ENCODE data around the gene DOK6. TPM values are rescaled to one million over a fixed set of nuclear protein-coding genes. Genes with fewer than 3 reads are reported as not detected.
A peak's percentile ranks its signal among the peaks of the same experiment; 100 is the strongest.

Gene DOK6
- total and polyA plus RNA-seq, 8 donors: 2.9 to 19.1 (median 14.9) TPM

GRCh38 chr18:69691008-69691760, 290.5 kb downstream of the DOK6 start:
- DNase-seq (peak in 1 of 4 donors; percentile 30), ATAC-seq (no peak)
- TF ChIP-seq, protein P1, sequence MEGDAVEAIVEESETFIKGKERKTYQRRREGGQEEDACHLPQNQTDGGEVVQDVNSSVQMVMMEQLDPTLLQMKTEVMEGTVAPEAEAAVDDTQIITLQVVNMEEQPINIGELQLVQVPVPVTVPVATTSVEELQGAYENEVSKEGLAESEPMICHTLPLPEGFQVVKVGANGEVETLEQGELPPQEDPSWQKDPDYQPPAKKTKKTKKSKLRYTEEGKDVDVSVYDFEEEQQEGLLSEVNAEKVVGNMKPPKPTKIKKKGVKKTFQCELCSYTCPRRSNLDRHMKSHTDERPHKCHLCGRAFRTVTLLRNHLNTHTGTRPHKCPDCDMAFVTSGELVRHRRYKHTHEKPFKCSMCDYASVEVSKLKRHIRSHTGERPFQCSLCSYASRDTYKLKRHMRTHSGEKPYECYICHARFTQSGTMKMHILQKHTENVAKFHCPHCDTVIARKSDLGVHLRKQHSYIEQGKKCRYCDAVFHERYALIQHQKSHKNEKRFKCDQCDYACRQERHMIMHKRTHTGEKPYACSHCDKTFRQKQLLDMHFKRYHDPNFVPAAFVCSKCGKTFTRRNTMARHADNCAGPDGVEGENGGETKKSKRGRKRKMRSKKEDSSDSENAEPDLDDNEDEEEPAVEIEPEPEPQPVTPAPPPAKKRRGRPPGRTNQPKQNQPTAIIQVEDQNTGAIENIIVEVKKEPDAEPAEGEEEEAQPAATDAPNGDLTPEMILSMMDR (IDR thresholded peaks at IDR 0.05): no peak
- H3K36me3 ChIP-seq: no peaks in the 10 kb centered on the region
- H3K9me3 ChIP-seq: no peaks in the 10 kb centered on the region
- H3K4me3 ChIP-seq: no peak overlapping the region
- H3K27me3 ChIP-seq: no peaks in the 10 kb centered on the region
- intact Hi-C loops (cut with DNase I): no loop called here
- no peaks in the 10 kb centered on the region for H3K4me1 ChIP-seq
- H3K27ac ChIP-seq: no peak overlapping the region

GRCh38 chr18:69697069-69697468, 296.4 kb downstream of the DOK6 start:
- TF ChIP-seq, protein P1 (IDR thresholded peaks at IDR 0.05): no peak
- DNase-seq: no peak
- no peaks in the 10 kb centered on the region for H3K9me3 ChIP-seq
- H3K27me3 ChIP-seq: no peaks in the 10 kb centered on the region
- H3K4me1 ChIP-seq: no peaks in the 10 kb centered on the region
- H3K4me3 ChIP-seq: no peak overlapping the region
- no peak for ATAC-seq
- no peaks in the 10 kb centered on the region for H3K36me3 ChIP-seq
- H3K27ac ChIP-seq: no peak overlapping the region
- intact Hi-C loops (cut with DNase I): no loop called here

DNA sequence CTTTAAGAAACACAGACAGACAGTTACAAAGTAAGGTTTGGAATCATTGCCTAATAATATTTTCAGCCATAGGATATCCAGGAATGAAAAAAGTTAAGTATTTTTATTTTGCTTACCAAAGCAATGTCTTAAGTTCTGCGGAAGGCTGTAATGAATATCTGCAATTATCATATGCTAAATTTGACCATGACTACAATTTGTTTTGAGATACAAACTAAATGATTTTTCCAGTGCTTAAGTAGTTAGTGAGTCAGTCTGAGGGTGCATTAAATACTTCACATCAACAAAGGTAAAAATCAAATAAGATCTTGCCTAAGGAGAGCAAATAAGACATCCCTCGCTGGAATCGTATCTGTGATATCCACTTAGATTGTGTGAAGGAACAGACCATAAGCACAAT, 297.0 kb downstream of the DOK6 start:
- Histone ChIP-seq H3K36me3 (no peaks in the 10 kb centered on the region), H3K27ac (no peak overlapping the region), H3K27me3 (no peaks in the 10 kb centered on the region), H3K9me3 (no peaks in the 10 kb centered on the region), H3K4me1 (no peaks in the 10 kb centered on the region), H3K4me3 (no peak overlapping the region)
- ATAC-seq: no peak
- TF ChIP-seq, protein P1 (IDR thresholded peaks at IDR 0.05): no peak
- intact Hi-C loops (cut with DNase I): no loop called here
- DNase-seq: no peak

DNA sequence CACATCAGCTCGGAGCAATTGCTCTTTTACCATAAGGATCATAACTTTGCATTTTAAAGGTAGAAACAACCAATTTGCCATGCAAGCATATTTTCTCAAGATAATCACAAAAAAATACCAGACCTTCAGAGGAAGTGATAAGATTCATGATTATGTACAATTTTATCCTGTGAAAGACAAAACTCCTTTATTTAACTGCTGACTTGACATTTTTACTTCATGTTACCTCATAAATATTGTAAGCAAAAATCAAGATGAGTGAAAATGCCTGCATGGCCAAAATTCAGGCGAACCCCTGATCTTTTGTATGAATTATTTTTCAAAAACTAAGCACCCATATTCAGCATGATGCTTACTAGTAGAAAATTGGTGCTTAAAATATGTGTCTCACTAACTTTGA, 300.6 kb downstream of the DOK6 start:
- intact Hi-C loops (cut with DNase I): no loop called here
- no peak for ATAC-seq
- TF ChIP-seq, protein P1 (IDR thresholded peaks at IDR 0.05): no peak
- H3K36me3 ChIP-seq: no peaks in the 10 kb centered on the region
- no peaks in the 10 kb centered on the region for H3K4me1 ChIP-seq
- no peaks in the 10 kb centered on the region for H3K9me3 ChIP-seq
- no peaks in the 10 kb centered on the region for H3K27me3 ChIP-seq
- no peak overlapping the region for H3K27ac ChIP-seq
- DNase-seq: no peak
- no peak overlapping the region for H3K4me3 ChIP-seq

GRCh38 chr18:69703461-69703860, 302.8 kb downstream of the DOK6 start:
- H3K27ac ChIP-seq: no peak overlapping the region
- no peak overlapping the region for H3K4me3 ChIP-seq
- DNase-seq (no peak), ATAC-seq (no peak)
- intact Hi-C loops (cut with DNase I): no loop called here
- no peaks in the 10 kb centered on the region for H3K27me3 ChIP-seq
- TF ChIP-seq, protein P1 (IDR thresholded peaks at IDR 0.05): no peak
- peaks cover 0 to 2% of the 10 kb centered on the region in 2 donors for H3K9me3 ChIP-seq
- no peaks in the 10 kb centered on the region for H3K4me1 ChIP-seq
- no peaks in the 10 kb centered on the region for H3K36me3 ChIP-seq

Data from left lung (tissue), 10 donors.